ENCODE data around the gene FZD2. TPM values are rescaled to one million over a fixed set of nuclear protein-coding genes. Genes with fewer than 3 reads are reported as not detected.

FZD2 gene
- 1.4 and 2.6 TPM in 2 replicates for total RNA-seq

GRCh38 chr17:44556832-44557606, at the start of gene FZD2:
FZD2 (plus strand) TSS chr17:44557484; CDS start chr17:44557689, 205 bp downstream.

Other genes with a start within 250 kb of the FZD2 start
- 0.32 TPM in 1 of 2 replicates, not detected in the other for gene RUNDC3A, start 248.9 kb upstream of the FZD2 start, total RNA-seq
- gene SLC25A39, start 232.7 kb upstream of the FZD2 start, total RNA-seq: 57.3 and 66.3 TPM in 2 replicates
- 148 and 276 TPM in 2 replicates for gene GRN, start 212.2 kb upstream of the FZD2 start, total RNA-seq
- gene FAM171A2, start 193.6 kb upstream of the FZD2 start, total RNA-seq: 7.0 and 10.4 TPM in 2 replicates
- gene ITGA2B, start 167.8 kb upstream of the FZD2 start, total RNA-seq: under 0.01 and 0.46 TPM in 2 replicates
- 12.7 and 19.0 TPM in 2 replicates for gene GPATCH8, start 54.1 kb upstream of the FZD2 start, total RNA-seq
- gene MEIOC, start 99.0 kb downstream of the FZD2 start, total RNA-seq: under 0.01 TPM in 1 of 2 replicates, not detected in the other
- 49.7 and 69.5 TPM in 2 replicates for gene CCDC43, start 132.3 kb downstream of the FZD2 start, total RNA-seq
- gene DBF4B, start 151.2 kb downstream of the FZD2 start, total RNA-seq: 5.2 and 7.3 TPM in 2 replicates
- under 0.01 and 0.15 TPM in 2 replicates for gene ADAM11, start 201.5 kb downstream of the FZD2 start, total RNA-seq

Measured in epithelial cell of umbilical artery (primary cell).